ENCODE measurements around the gene RPA3. TPM values are rescaled to one million over a fixed set of nuclear protein-coding genes. Genes with fewer than 3 reads are reported as not detected.

Gene RPA3
- total and polyA plus RNA-seq, 2 of the 13 experiments (the other 11 are each of a cell fraction or from before 2014, with no cell fraction given), result 38.3 to 154 TPM

- TF ChIP-seq DPF2 (CRISPR knock-in tag; IDR thresholded peaks at IDR 0.05; ENCODE audit: borderline replicate concordance, low read depth) (peak; percentile 44; the same call in 1 of the 2 replicates), FOXO1 (CRISPR knock-in tag; IDR thresholded peaks at IDR 0.05) (peak; percentile 68; the same call in 1 of the 2 replicates), FOXA3 (CRISPR knock-in tag; IDR thresholded peaks at IDR 0.05) (peak; percentile 77), CREB1 (IDR thresholded peaks at IDR 0.05) (no peak), CREB1 (CRISPR knock-in tag; IDR thresholded peaks at IDR 0.05) (peak; percentile 35; the same call in 1 of the 2 replicates), WIZ (CRISPR knock-in tag; IDR thresholded peaks at IDR 0.05) (no peak), MED1 (CRISPR knock-in tag; IDR thresholded peaks at IDR 0.05) (peak; percentile 45; the same call in 1 of the 2 replicates), ZNF512B (CRISPR knock-in tag; IDR thresholded peaks at IDR 0.05; ENCODE audit: borderline replicate concordance) (no peak), BCL6 (CRISPR knock-in tag; IDR thresholded peaks at IDR 0.05) (peak; percentile 80), STAT5B (CRISPR knock-in tag; IDR thresholded peaks at IDR 0.05) (no peak), ZHX1 (CRISPR knock-in tag; IDR thresholded peaks at IDR 0.05; ENCODE audit: low read depth) (no peak), ARID5B (CRISPR knock-in tag; IDR thresholded peaks at IDR 0.05) (peak; percentile 96), NFAT5 (CRISPR knock-in tag; IDR thresholded peaks at IDR 0.05) (no peak), RCOR2 (CRISPR knock-in tag; IDR thresholded peaks at IDR 0.05) (0 out of 2 replicates have a peak, but pooled peaks have one; percentile 42), TEAD2 (CRISPR knock-in tag; IDR thresholded peaks at IDR 0.05) (no peak), ZNF589 (CRISPR knock-in tag; conservative IDR thresholded peaks at IDR 0.05) (no peak)
Measured at GRCh38 chr7:7731732-7732131, 13.3 kb upstream of the RPA3 start (continued).

Measured in HepG2 (cell line).